Keratinocyte (primary cell): ENCODE results near the gene SETBP1. TPM values are rescaled to one million over a fixed set of nuclear protein-coding genes. Genes with fewer than 3 reads are reported as not detected.

ENCODE experiments used
- DNase-seq: peaks from one replicate; pipeline ENCODE4 v3.0.0-alpha.2; 2011; ENCODE audit warnings: low read depth, missing footprints, low spot score
- FAIRE-seq: peaks from 2 replicates; lab custom pipeline; 2011; peaks lifted over from hg19 to GRCh38; lab: Jason Lieb, UNC
- H2AFZ ChIP-seq: 2 replicates; pipeline ENCODE4 v1.6.0; 2012; ENCODE audit warnings: low read length, control low read depth, inconsistent platforms; ENCODE audit not compliant: control insufficient read depth
- H3K27ac ChIP-seq: 2 replicates; pipeline ENCODE4 v1.5.1; 2011; ENCODE audit warnings: low read length; ENCODE audit not compliant: control insufficient read depth, insufficient read depth
- H3K27me3 ChIP-seq: 3 replicates; pipeline ENCODE4 v1.6.0; 2011; ENCODE audit warnings: low read length; ENCODE audit not compliant: control insufficient read depth, insufficient read depth; ENCODE audit errors: extremely low read depth
- H3K36me3 ChIP-seq, 2 experiments: 2 replicates in 1 of 2; 3 replicates in 1 of 2; pipeline ENCODE4 v1.5.1; 2011; ENCODE audit warnings: low read length in 2 of 2, mild to moderate bottlenecking in 1 of 2; ENCODE audit not compliant: control insufficient read depth in 2 of 2, insufficient read depth in 2 of 2; ENCODE audit errors: extremely low read depth in 1 of 2
- H3K4me1 ChIP-seq: 3 replicates; pipeline ENCODE4 v1.5.1; 2011; ENCODE audit warnings: low read length; ENCODE audit not compliant: control insufficient read depth, insufficient read depth; ENCODE audit errors: extremely low read depth
- H3K4me2 ChIP-seq: 3 replicates; pipeline ENCODE4 v1.6.0; 2011; ENCODE audit warnings: low read depth, low read length; ENCODE audit not compliant: control insufficient read depth, insufficient read depth; ENCODE audit errors: extremely low read depth
- H3K4me3 ChIP-seq, 3 experiments: fragments of 200-600 bp in 1 of 3; sonication (generic) in 1 of 3; 2 replicates in 2 of 3; 3 replicates in 1 of 3; pipeline ENCODE4 v1.5.1; 2011 to 2016; ENCODE audit warnings: low read length in 3 of 3, mild to moderate bottlenecking in 3 of 3, control low read depth in 2 of 3, inconsistent platforms in 1 of 3, low read depth in 1 of 3, mixed read lengths in 1 of 3, mixed run types in 1 of 3, moderate library complexity in 1 of 3; ENCODE audit not compliant: control insufficient read depth in 2 of 3, insufficient read depth in 2 of 3; ENCODE audit errors: extremely low read depth in 1 of 3
- H3K79me2 ChIP-seq: 2 replicates; pipeline ENCODE4 v1.6.0; 2012; ENCODE audit warnings: low read length; ENCODE audit not compliant: control insufficient read depth, insufficient read depth
- H3K9ac ChIP-seq: 3 replicates; pipeline ENCODE4 v1.6.0; 2011; ENCODE audit warnings: low read length; ENCODE audit not compliant: control insufficient read depth, insufficient read depth; ENCODE audit errors: extremely low read depth
- H3K9me1 ChIP-seq: 3 replicates; pipeline ENCODE4 v1.6.0; 2011; ENCODE audit warnings: low read length; ENCODE audit not compliant: control insufficient read depth, insufficient read depth; ENCODE audit errors: extremely low read depth
- H3K9me3 ChIP-seq: 2 replicates; pipeline ENCODE4 v1.5.1; 2012; ENCODE audit warnings: low read depth, low read length; ENCODE audit not compliant: control insufficient read depth
- H4K20me1 ChIP-seq: 3 replicates; pipeline ENCODE4 v1.6.0; 2011; ENCODE audit warnings: low read length; ENCODE audit not compliant: control insufficient read depth, insufficient read depth; ENCODE audit errors: extremely low read depth
- EZH2 ChIP-seq: IDR thresholded peaks from one replicate; pipeline ENCODE4 v1.6.1; 2012; ENCODE audit warnings: inconsistent platforms, mild to moderate bottlenecking, low read length, moderate library complexity
- dilution Hi-C: fragments of 300-500 bp; cut with MboI; formaldehyde crosslinking; loops from one replicate; pipeline ENCODE4 v1.7.0; 2020; ENCODE audit warnings: low sequenced_read_pairs; ENCODE audit not compliant: extremely low pct_ligation_motif_present
- polyA plus RNA-seq, 5 experiments: library from polyadenylated mRNA; depleted of rRNA in 3 of 5; stranded (reverse) in 3 of 5; stranded (forward) in 1 of 5; unstranded in 1 of 5; fragments of >200 nt; gene quantifications; 1 replicate in 1 of 5; 2 replicates in 3 of 5; 3 replicates in 1 of 5; pipeline versions ENCODE4 v1.2.1 to v1.2.3, GENCODE V29; 2011 to 2012; ENCODE audit warnings: missing spikeins in 2 of 5, low read depth in 1 of 5, low replicate concordance in 1 of 5
- TF ChIP-seq, protein P1 (sequence below), 3 experiments: IDR thresholded peaks in 1 of 3; conservative IDR thresholded peaks in 1 of 3; optimal IDR thresholded peaks in 1 of 3; 2 replicates in 2 of 3; 3 replicates in 1 of 3; pipeline versions ENCODE3 to v1.5.1; 2011; ENCODE audit warnings: low read length in 3 of 3, mild to moderate bottlenecking in 3 of 3, moderate library complexity in 2 of 3, control low read depth in 1 of 3, inconsistent platforms in 1 of 3; ENCODE audit not compliant: insufficient read depth in 2 of 3; ENCODE audit errors: extremely low read depth in 1 of 3

The SETBP1 gene
- polyA plus RNA-seq, 1 donor (not counting 4 experiments of a cell fraction or from before 2014, with no cell fraction given), result 3.3 TPM

- no peaks in the 10 kb centered on the region for H3K27me3 ChIP-seq
- DNase-seq, result no peak
- H4K20me1 ChIP-seq, result no peaks in the 10 kb centered on the region
- H2AFZ ChIP-seq, result no peak overlapping the region
- H3K9me3 ChIP-seq, result no peaks in the 10 kb centered on the region
- peaks cover 8% of the 10 kb centered on the region for H3K4me1 ChIP-seq
- TF ChIP-seq EZH2, result no peak
- TF ChIP-seq, protein P1, sequence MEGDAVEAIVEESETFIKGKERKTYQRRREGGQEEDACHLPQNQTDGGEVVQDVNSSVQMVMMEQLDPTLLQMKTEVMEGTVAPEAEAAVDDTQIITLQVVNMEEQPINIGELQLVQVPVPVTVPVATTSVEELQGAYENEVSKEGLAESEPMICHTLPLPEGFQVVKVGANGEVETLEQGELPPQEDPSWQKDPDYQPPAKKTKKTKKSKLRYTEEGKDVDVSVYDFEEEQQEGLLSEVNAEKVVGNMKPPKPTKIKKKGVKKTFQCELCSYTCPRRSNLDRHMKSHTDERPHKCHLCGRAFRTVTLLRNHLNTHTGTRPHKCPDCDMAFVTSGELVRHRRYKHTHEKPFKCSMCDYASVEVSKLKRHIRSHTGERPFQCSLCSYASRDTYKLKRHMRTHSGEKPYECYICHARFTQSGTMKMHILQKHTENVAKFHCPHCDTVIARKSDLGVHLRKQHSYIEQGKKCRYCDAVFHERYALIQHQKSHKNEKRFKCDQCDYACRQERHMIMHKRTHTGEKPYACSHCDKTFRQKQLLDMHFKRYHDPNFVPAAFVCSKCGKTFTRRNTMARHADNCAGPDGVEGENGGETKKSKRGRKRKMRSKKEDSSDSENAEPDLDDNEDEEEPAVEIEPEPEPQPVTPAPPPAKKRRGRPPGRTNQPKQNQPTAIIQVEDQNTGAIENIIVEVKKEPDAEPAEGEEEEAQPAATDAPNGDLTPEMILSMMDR (optimal IDR thresholded peaks at IDR 0.05 in 1 of 3, IDR thresholded peaks at IDR 0.05 in 1 of 3, conservative IDR thresholded peaks at IDR 0.05 in 1 of 3; ENCODE audit: extremely low read depth in 1 of 3, insufficient read depth in 2 of 3, low read length in 3 of 3), result no peak
- no peaks in the 10 kb centered on the region for H3K36me3 ChIP-seq
- H3K79me2 ChIP-seq, result no peaks in the 10 kb centered on the region
- no peak overlapping the region for H3K4me3 ChIP-seq
- no peaks in the 10 kb centered on the region for H3K9me1 ChIP-seq
- peak; percentile 60 for FAIRE-seq
- H3K9ac ChIP-seq, result no peak overlapping the region
- H3K27ac ChIP-seq, result no peak overlapping the region
- dilution Hi-C loops, result no loop called here
- H3K4me2 ChIP-seq, result no peak overlapping the region
These were observed 12.3 kb upstream of the SETBP1 start for GRCh38 chr18:44668270-44668975.

DNA sequence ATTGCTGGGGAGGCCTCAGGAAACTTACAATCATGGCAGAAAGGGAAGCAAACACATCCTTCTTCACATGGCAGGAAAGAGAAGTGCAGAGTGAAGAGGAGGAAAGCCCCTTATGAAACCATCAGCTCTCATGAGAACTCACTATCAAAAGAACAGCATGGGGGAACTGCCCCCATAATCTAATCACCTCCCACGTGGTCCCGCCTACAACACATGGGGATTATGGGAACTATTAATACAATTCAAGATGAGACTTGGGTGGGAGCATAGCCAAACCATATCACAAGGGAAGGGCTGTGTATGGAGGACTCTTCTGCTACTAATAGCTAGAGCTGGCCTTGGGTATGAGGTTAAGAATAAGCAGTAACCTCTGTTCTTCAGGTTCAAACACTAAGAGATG lies 8.8 kb upstream of the SETBP1 start:
- Histone ChIP-seq H3K79me2 (no peaks in the 10 kb centered on the region), H3K4me3 (no peak overlapping the region), H3K9me1 (no peaks in the 10 kb centered on the region), H3K36me3 (no peaks in the 10 kb centered on the region), H3K4me2 (no peak overlapping the region), H3K4me1 (peaks cover 8% of the 10 kb centered on the region), H2AFZ (no peak overlapping the region), H3K27ac (no peak overlapping the region), H3K9me3 (no peaks in the 10 kb centered on the region), H3K9ac (no peak overlapping the region), H3K27me3 (no peaks in the 10 kb centered on the region), H4K20me1 (no peaks in the 10 kb centered on the region)
- no peak for FAIRE-seq
- dilution Hi-C loops, result no loop called here
- TF ChIP-seq EZH2, result no peak
- TF ChIP-seq, protein P1 (optimal IDR thresholded peaks at IDR 0.05 in 1 of 3, IDR thresholded peaks at IDR 0.05 in 1 of 3, conservative IDR thresholded peaks at IDR 0.05 in 1 of 3; ENCODE audit: extremely low read depth in 1 of 3, insufficient read depth in 2 of 3, low read length in 3 of 3), result no peak
- DNase-seq, result no peak
